Retinal pigment epithelial cell (primary cell): ENCODE data around the gene LRIG1.

Experiments
- DNase-seq: peaks from one replicate; pipeline ENCODE4 v3.0.0-alpha.2; 2010; ENCODE audit warnings: low read depth
- H3K4me3 ChIP-seq: 2 replicates; pipeline ENCODE4 v1.5.1; 2011; ENCODE audit warnings: mild to moderate bottlenecking, low read length, control low read depth, moderate library complexity
- CTCF ChIP-seq: conservative IDR thresholded peaks from 2 replicates; pipeline ENCODE4 v1.5.1; 2011; ENCODE audit warnings: low read depth, low read length, control low read depth, inconsistent platforms

Gene LRIG1

GRCh38 chr3:66411961-66412887, 88.6 kb downstream of the LRIG1 start:
- no peak overlapping the region for H3K4me3 ChIP-seq
- no peak for TF ChIP-seq CTCF

GRCh38 chr3:66411474-66411873, 89.3 kb downstream of the LRIG1 start:
- TF ChIP-seq CTCF: no peak

More at GRCh38 chr3:66411961-66412887, 88.6 kb downstream of the LRIG1 start:
- no peak for DNase-seq

GRCh38 chr3:66410976-66411375, 89.8 kb downstream of the LRIG1 start:
- TF ChIP-seq CTCF: no peak
- DNase-seq: no peak
- H3K4me3 ChIP-seq: no peak overlapping the region

More at GRCh38 chr3:66411474-66411873, 89.3 kb downstream of the LRIG1 start:
- DNase-seq: no peak
- no peak overlapping the region for H3K4me3 ChIP-seq

GRCh38 chr3:66409771-66410754, 90.8 kb downstream of the LRIG1 start:
- TF ChIP-seq CTCF: no peak
- H3K4me3 ChIP-seq: no peak overlapping the region
- no peak for DNase-seq

- DNase-seq: no peak
- no peak overlapping the region for H3K4me3 ChIP-seq
- peak; percentile 91 for TF ChIP-seq CTCF
Measured at GRCh38 chr3:66407611-66408218, 93.1 kb downstream of the LRIG1 start.

- no peak for DNase-seq
- no peak overlapping the region for H3K4me3 ChIP-seq
- TF ChIP-seq CTCF: no peak
Measured at GRCh38 chr3:66406831-66407610, 93.8 kb downstream of the LRIG1 start.
